22Rv1 (cell line): Measurements from ENCODE around the gene OSCP1.

Source experiments
- ZFX ChIP-seq: fragments of 450-650 bp; IDR thresholded peaks from 2 replicates; pipeline ENCODE4 v1.6.1; 2017; ENCODE audit warnings: antibody characterized with exemption, borderline replicate concordance
- TF ChIP-seq, protein P1 (sequence below): fragments of 450-650 bp; IDR thresholded peaks from 2 replicates; pipeline ENCODE4 v1.5.1; 2017; ENCODE audit warnings: mild to moderate bottlenecking

DNA sequence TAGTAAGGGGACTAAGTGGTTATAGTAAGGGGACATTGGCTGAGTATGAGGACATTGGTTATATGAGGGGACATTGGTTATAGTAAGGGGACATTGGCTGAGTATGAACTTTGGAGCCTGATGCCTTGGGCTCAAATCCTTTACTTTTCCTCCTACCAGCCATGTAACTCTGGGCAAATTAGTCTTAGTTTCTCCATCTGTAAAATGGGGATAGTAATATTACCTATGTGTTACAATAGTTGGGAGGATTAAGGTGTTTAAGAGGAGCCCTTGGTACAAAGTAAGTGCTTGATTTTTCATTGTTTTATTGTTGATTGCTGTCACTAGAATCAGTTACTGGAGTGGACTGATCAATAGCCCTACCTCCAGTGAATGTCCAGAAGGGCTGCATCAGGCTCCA lies 2.8 kb downstream of the OSCP1 start:
- TF ChIP-seq, protein P1, sequence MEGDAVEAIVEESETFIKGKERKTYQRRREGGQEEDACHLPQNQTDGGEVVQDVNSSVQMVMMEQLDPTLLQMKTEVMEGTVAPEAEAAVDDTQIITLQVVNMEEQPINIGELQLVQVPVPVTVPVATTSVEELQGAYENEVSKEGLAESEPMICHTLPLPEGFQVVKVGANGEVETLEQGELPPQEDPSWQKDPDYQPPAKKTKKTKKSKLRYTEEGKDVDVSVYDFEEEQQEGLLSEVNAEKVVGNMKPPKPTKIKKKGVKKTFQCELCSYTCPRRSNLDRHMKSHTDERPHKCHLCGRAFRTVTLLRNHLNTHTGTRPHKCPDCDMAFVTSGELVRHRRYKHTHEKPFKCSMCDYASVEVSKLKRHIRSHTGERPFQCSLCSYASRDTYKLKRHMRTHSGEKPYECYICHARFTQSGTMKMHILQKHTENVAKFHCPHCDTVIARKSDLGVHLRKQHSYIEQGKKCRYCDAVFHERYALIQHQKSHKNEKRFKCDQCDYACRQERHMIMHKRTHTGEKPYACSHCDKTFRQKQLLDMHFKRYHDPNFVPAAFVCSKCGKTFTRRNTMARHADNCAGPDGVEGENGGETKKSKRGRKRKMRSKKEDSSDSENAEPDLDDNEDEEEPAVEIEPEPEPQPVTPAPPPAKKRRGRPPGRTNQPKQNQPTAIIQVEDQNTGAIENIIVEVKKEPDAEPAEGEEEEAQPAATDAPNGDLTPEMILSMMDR = no peak
- no peak for TF ChIP-seq ZFX
